Left renal pelvis (tissue), 4 donors: ENCODE results near the gene KIF21B. TPM values are rescaled to one million over a fixed set of nuclear protein-coding genes. Genes with fewer than 3 reads are reported as not detected.

ENCODE experiments used
- DNase-seq, 4 donors: peaks; one replicate each; pipeline ENCODE4 v3.0.0-alpha.2; 2013; ENCODE audit warnings: low read depth in 4 of 4, low spot score in 3 of 4
- polyA plus RNA-seq, 4 donors: library from polyadenylated mRNA; unstranded; fragments of 120-200 nt; gene quantifications; one replicate each; pipeline ENCODE4 v1.2.1, GENCODE V29; 2013; ENCODE audit not compliant: insufficient read length in 4 of 4

KIF21B gene
- polyA plus RNA-seq, 4 donors = 2.1 to 3.5 (median 2.5) TPM

- no peak for DNase-seq
Observed at GRCh38 chr1:201021630-201022492, 1.7 kb downstream of the KIF21B start.

- DNase-seq = no peak
Observed at GRCh38 chr1:201020721-201021629, 2.5 kb downstream of the KIF21B start.

DNA sequence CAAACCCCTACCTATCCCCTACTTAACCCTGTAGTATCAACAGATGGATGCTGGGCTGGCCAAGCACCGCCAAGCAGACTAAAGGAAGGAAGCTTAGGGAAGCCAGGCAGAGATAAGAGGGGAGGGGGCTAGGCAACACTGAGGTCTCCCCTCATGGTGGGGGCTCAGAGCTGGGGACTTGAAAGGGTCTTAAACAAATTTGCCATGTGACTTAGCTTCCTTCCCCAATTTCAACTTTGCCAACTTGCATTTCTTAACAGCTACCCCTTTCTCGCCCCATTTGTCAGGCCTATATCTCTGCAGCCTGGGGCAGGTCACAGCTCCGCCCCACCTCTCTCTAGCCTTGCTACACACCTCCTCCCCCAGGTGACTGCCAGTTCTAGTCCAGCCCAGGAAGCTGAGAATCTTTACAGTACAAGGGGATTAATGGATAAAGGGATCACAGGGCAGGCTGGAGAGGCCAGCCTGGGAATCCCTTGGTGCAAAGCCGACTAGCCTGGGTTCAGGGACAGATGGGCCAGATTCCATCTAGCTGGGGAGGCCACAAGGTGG lies 3.4 kb downstream of the KIF21B start:
- no peak for DNase-seq

- no peak for DNase-seq
Observed at GRCh38 chr1:201019321-201019977, 4.1 kb downstream of the KIF21B start.

- DNase-seq = no peak
Observed at GRCh38 chr1:201017828-201018163, 5.7 kb downstream of the KIF21B start.

DNA sequence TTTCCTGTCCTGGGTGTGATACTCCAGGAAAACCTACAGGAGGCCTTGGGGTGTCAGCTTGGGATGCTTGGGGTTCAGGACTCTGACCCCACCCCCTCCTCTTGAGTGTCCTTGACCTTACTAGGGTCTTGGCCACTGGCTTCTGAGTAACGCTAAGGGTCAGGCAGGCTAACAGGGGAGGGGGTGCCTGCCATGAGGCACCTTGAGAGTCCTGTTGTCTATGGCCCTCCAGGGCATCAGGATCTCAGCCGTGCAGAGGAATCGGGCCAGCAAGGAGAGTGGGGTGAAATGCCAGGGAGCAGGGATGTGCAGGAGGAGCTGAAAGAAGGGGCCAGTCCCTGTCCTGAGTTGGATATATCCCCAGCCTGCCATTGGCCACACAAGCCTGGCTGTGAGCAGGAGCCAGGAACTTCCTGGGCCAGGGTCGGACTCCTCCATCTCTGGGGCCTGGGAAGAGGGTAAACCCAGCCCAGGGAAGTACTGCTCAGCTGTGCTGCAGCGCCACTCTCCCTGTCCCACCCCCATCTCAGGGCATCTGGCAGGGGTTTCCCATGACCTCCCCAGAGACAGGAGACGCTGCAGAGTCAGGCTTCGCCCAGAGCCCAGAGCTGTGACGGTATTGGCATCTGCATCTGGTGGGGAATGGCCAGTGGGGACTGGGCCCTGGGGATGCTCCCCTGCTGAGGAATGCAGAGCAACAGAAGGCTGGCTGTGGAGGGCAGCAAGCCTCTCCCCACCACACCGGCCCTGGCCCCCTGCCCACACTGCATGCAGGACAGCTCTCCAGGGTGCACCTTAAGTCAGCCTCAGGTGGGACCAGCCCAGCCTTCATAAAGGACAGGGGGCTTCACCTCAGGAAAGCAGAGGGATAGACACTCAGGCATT lies 6.3 kb downstream of the KIF21B start:
- DNase-seq = no peak

DNA sequence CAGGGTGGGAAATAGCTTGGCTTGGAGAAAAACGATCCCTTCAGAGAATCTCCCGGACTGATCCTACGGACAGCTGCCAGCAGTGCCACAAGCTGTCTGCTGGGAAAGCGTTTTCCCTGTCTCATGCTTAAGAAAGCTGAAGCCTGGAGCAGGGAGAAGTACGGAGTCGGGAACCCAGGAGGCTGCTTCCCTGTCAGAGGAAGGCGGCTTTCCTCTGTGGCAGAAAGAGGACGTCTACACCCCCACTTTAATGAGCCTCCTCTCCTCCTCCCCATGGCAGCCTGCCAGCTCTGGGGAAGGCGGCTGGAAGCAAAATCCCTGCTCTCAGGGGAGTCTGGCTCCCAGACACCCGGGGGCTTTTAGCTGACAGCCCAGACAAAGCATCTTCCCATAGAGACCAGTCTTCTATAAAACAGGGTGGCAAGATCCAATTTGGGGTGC lies 7.3 kb downstream of the KIF21B start:
- DNase-seq = no peak

- DNase-seq = no peak
Observed at GRCh38 chr1:201015551-201016091, 7.9 kb downstream of the KIF21B start.

DNA sequence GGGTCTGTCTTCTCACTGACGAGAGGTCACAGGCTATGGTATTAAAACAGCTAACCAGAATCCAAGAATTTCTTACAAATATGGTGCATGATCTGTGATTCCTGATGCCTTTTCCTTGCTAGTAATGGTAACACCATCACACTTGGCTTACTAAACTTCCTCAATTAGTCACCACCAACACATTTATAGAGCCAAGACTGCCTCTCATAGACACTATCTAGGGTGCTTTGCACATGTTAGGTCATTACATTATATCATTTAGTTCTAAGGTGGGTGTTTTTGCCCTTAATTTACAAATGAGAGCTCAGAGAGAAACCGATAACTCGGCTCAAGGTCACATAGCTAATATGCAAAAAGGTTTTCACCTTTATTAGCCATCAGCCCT lies 8.7 kb downstream of the KIF21B start:
- DNase-seq = no peak

DNA sequence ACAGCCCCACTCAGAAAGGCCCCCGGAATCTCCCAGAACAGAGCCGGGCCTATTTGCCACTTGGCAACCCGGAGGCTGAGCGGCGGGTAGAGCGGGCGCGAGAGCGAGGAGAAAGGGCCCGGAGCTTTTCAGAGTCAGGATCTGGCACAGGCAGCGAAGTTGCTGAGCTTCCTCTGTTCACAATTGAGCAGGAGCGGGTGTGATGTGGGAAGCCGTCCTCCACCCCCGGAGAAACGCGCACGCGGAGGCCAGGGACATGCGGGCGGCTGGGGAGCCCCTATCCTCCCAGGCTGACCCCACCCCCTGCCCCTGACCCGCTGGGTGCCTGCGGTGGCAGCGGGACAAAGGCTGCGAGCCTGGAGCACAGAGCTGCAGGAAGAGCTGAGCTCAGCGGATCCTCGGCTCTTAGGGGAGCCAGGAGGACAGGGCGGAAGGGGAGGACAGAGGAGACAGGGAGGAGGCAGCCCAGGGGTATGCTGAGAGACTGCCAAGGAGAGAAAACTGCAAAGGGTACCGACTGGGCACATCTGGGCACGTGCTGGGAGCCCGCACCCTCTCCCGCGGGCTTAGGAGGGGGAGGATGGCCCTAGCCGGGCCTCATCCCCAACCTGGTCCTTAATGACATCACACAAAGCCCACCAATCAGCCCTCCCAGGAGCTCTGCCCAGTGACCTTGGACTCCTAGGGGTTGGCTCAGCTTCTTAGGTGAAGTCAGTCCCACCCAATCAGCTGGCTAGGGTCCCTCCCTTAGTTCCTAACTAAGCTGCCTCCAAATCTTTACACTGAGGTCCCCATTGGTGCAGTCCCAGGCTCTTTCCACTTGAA lies 9.3 kb downstream of the KIF21B start:
- no peak for DNase-seq

- no peak for DNase-seq
Observed at GRCh38 chr1:201013031-201013485, 10.5 kb downstream of the KIF21B start.

DNA sequence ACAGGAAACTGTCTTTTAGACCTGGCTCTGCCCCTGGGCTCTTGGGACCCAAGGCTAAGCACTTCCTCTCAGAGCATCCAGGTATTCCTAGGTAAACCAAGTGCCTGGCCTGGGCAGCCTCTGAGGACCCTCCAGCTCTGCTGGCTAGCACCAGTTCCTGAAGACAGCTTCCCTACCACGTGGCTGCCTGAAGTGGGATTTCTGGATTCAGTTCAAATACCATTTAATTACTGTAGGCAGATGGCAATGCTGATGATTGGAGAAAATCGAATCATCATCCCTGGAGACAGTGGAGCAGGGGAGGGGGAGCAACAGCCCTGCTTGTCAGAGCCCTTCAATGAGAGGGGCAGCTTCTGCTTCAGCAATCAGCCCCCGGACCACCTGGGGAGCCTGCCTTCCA lies 11.9 kb downstream of the KIF21B start:
- DNase-seq = no peak

- DNase-seq = no peak
Observed at GRCh38 chr1:201009962-201010645, 13.4 kb downstream of the KIF21B start.

DNA sequence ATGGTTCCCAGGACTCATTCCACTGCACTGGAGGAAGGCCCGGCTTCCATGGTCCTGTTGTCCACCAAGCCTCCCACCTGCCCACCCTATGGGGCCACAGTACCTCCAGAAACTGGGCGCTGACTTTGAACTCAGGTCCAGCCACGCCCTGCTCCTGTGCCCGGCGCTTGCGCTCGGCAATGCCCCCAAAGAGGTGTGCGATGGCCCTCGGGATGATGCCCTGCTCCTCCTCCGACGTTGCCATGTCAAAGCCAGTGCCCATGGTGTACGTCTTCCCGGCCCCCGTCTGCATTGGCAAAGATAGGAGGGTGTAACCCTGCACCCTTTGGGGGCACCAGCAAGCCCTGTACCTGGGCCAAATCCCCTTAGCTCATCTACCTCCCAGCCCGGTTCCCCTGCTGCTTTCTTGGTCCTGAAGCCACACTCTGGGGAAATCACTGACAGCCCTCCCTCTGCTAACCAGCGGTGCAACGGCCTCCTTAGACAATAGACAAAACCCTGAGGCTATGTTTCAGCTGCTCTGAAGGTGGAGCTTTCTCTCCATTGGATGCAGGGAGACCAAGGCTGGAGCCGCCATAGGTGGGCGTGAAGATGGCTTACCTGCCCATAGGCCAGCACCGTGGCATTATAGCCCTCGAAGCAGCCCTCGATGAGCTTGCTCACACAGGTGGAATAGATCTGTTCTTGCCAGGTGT lies 14.7 kb downstream of the KIF21B start:
- DNase-seq = no peak

DNA sequence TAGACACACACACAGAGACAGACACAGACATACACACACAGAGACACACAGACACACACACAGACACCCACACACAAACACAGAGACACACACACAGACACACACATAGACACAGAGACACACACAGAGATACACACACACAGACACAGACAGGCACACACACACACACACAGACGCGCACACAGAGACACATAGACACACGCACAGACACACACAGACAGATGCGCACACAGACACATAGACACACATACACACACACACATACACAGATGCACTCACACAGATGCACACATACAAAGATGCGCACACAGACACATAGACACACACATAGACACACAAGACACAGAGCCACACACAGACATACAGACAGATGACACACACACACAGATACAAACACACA lies 16.0 kb downstream of the KIF21B start:
- no peak for DNase-seq

- DNase-seq = no peak
Observed at GRCh38 chr1:201006450-201006849, 17.1 kb downstream of the KIF21B start.

DNA sequence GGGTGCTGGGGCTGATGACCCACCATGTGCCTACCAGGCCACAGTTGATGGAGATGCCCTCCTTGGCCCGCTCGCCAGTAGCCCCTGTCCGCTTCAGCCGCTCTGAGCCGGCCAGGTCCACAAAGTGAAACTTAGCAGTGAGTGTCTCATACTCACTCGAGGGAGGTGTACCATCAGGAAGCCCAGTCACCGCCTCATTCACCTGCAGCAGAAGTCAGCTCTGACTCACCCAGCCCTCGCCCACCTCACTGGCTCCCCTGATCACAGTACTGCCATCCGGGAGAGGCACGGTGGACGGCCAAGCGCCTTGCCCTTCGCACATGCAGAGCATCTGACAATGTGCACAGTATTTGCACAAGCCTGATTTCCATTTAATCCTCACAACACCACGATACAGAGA lies 18.8 kb downstream of the KIF21B start:
- no peak for DNase-seq
